HEK293 (cell line): Measurements from ENCODE around the gene DYNC1I1.

Experiments used
- CTCF ChIA-PET: fragments of 350-600 bp; formaldehyde crosslinking; extraction: SDS; loops from one replicate; lab custom pipeline; 2021; ENCODE audit warnings: antibody characterized with exemption; lab: Yijun Ruan, JAX
- POLR2A ChIA-PET: fragments of 300-600 bp; formaldehyde crosslinking; extraction: SDS; loops from one replicate; lab custom pipeline; 2020; ENCODE audit warnings: antibody characterized with exemption, inconsistent platforms; lab: Yijun Ruan, JAX
- H3K27ac ChIP-seq: fragments of 200-500 bp; sonication (Bioruptor generic); 2 replicates; pipeline ENCODE4 v1.5.1; 2014; ENCODE audit warnings: low read depth, low read length, control low read depth, inconsistent platforms; ENCODE audit errors: extremely low read depth
- H3K36me3 ChIP-seq, 2 experiments: fragments of 200-500 bp in 1 of 2; sonication (Bioruptor generic) in 1 of 2; 1 replicate in 1 of 2; 2 replicates in 1 of 2; pipeline ENCODE4 v1.5.1; 2014 to 2017; ENCODE audit warnings: inconsistent platforms in 2 of 2, low read length in 2 of 2; ENCODE audit not compliant: control insufficient read depth in 2 of 2, insufficient read depth in 1 of 2
- H3K4me1 ChIP-seq: fragments of 200-500 bp; sonication (Bioruptor generic); 2 replicates; pipeline ENCODE4 v1.5.1; 2014; ENCODE audit warnings: mild to moderate bottlenecking, low read length, inconsistent platforms; ENCODE audit not compliant: control insufficient read depth, insufficient read depth
- H3K4me3 ChIP-seq: 2 replicates; pipeline ENCODE4 v1.5.1; 2011; ENCODE audit warnings: low read depth, mild to moderate bottlenecking, control low read depth, low read length, moderate library complexity
- H3K9me3 ChIP-seq: fragments of 200-500 bp; sonication (Bioruptor generic); 2 replicates; pipeline ENCODE4 v1.5.1; 2014; ENCODE audit warnings: low read depth, low read length, inconsistent platforms; ENCODE audit not compliant: control insufficient read depth, insufficient read depth
- EGR2 ChIP-seq: fragments of 450-650 bp; formaldehyde crosslinking; IDR thresholded peaks from 2 replicates; pipeline ENCODE4 v1.5.1; 2016; ENCODE audit warnings: low read depth, missing biosample characterization, missing genetic modification characterization
- GLIS1 ChIP-seq: fragments of 450-650 bp; formaldehyde crosslinking; IDR thresholded peaks from 2 replicates; pipeline ENCODE4 v1.5.1; 2016; ENCODE audit warnings: missing biosample characterization, missing genetic modification characterization
- SCRT2 ChIP-seq: fragments of 450-650 bp; formaldehyde crosslinking; IDR thresholded peaks from 2 replicates; pipeline ENCODE4 v1.5.1; 2016; ENCODE audit warnings: missing biosample characterization, missing genetic modification characterization
- TCF7L2 ChIP-seq: IDR thresholded peaks from 2 replicates; pipeline ENCODE4 v1.6.1; 2011; ENCODE audit warnings: low read depth, mild to moderate bottlenecking, inconsistent platforms, low read length, moderate library complexity, borderline replicate concordance
- YY1 ChIP-seq: fragments of 450-650 bp; formaldehyde crosslinking; IDR thresholded peaks from 2 replicates; pipeline ENCODE4 v1.5.1; 2018; ENCODE audit warnings: missing biosample characterization, missing genetic modification characterization
- ZNF133 ChIP-seq: fragments of 450-650 bp; formaldehyde crosslinking; IDR thresholded peaks from 2 replicates; pipeline ENCODE4 v1.5.1; 2016; ENCODE audit warnings: missing biosample characterization, missing genetic modification characterization
- ZNF169 ChIP-seq: fragments of 450-650 bp; formaldehyde crosslinking; IDR thresholded peaks from 2 replicates; pipeline ENCODE4 v1.5.1; 2016; ENCODE audit warnings: missing biosample characterization, missing genetic modification characterization
- ZNF416 ChIP-seq: fragments of 450-650 bp; formaldehyde crosslinking; IDR thresholded peaks from 2 replicates; pipeline ENCODE4 v1.5.1; 2016; ENCODE audit warnings: missing biosample characterization, missing genetic modification characterization
- ZNF426 ChIP-seq: fragments of 450-650 bp; formaldehyde crosslinking; IDR thresholded peaks from 2 replicates; pipeline ENCODE4 v1.5.1; 2017; ENCODE audit warnings: missing biosample characterization, missing genetic modification characterization, mild to moderate bottlenecking, inconsistent platforms, moderate library complexity
- ZNF473 ChIP-seq: fragments of 450-650 bp; formaldehyde crosslinking; IDR thresholded peaks from 2 replicates; pipeline ENCODE4 v1.5.1; 2017; ENCODE audit warnings: missing biosample characterization, missing genetic modification characterization
- ZNF514 ChIP-seq: fragments of 450-650 bp; formaldehyde crosslinking; IDR thresholded peaks from 2 replicates; pipeline ENCODE4 v1.5.1; 2016; ENCODE audit warnings: missing biosample characterization, missing genetic modification characterization
- ZNF629 ChIP-seq: fragments of 450-650 bp; formaldehyde crosslinking; IDR thresholded peaks from 2 replicates; pipeline ENCODE4 v1.5.1; 2017; ENCODE audit warnings: missing biosample characterization, missing genetic modification characterization
- ZNF768 ChIP-seq: fragments of 450-650 bp; formaldehyde crosslinking; IDR thresholded peaks from 2 replicates; pipeline ENCODE4 v1.5.1; 2018; ENCODE audit warnings: missing biosample characterization, mild to moderate bottlenecking, missing genetic modification characterization
- ZNF843 ChIP-seq: fragments of 450-650 bp; formaldehyde crosslinking; IDR thresholded peaks from 2 replicates; pipeline ENCODE4 v1.5.1; 2016; ENCODE audit warnings: missing biosample characterization, missing genetic modification characterization
- TF ChIP-seq, protein P1 (sequence below): fragments of 450-650 bp; formaldehyde crosslinking; IDR thresholded peaks from 2 replicates; pipeline ENCODE4; 2016; ENCODE audit warnings: missing biosample characterization, missing genetic modification characterization
- TF ChIP-seq, protein P2 (sequence below): fragments of 450-650 bp; formaldehyde crosslinking; IDR thresholded peaks from 2 replicates; pipeline ENCODE4 v1.5.1; 2017; ENCODE audit warnings: missing biosample characterization, missing genetic modification characterization
- TF ChIP-seq, protein P3 (sequence below): fragments of 450-650 bp; formaldehyde crosslinking; IDR thresholded peaks from 2 replicates; pipeline ENCODE4 v1.5.1; 2016; ENCODE audit warnings: missing biosample characterization, missing genetic modification characterization
- TF ChIP-seq, protein P4 (sequence below): fragments of 450-650 bp; formaldehyde crosslinking; IDR thresholded peaks from 2 replicates; pipeline ENCODE4 v1.5.1; 2016; ENCODE audit warnings: missing biosample characterization, missing genetic modification characterization

DYNC1I1 gene

DNA sequence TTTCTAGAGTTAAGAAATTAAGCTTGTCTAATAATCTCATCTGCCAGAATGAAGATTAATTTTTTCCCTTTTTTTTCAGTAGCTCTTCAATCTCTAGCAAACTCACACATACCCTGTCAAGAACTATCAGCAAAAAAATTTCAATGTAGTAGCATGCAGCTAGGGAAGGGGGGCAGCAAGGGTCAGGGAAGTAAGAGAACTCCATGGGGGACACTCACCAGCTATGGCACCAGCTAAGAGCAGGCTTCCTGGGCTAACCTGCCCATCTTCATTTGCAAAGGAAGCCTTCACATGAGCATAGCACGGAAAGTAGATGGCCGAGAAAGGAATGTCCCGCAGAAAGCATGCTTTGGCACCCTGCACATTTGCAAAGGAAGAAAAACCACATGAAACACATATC lies 359.2 kb downstream of the DYNC1I1 start:
- TF ChIP-seq ZNF768 (tag by site-specific recombination) (no peak), ZNF133 (tag by site-specific recombination) (no peak), ZNF416 (no peak), YY1 (tag by site-specific recombination) (no peak), SCRT2 (tag by site-specific recombination) (no peak), ZNF514 (tag by site-specific recombination) (no peak), ZNF843 (no peak), ZNF473 (tag by site-specific recombination) (no peak), ZNF426 (tag by site-specific recombination) (no peak), EGR2 (tag by site-specific recombination) (no peak), ZNF629 (tag by site-specific recombination) (no peak), ZNF169 (no peak), GLIS1 (tag by site-specific recombination) (no peak)
- TF ChIP-seq, protein P1, sequence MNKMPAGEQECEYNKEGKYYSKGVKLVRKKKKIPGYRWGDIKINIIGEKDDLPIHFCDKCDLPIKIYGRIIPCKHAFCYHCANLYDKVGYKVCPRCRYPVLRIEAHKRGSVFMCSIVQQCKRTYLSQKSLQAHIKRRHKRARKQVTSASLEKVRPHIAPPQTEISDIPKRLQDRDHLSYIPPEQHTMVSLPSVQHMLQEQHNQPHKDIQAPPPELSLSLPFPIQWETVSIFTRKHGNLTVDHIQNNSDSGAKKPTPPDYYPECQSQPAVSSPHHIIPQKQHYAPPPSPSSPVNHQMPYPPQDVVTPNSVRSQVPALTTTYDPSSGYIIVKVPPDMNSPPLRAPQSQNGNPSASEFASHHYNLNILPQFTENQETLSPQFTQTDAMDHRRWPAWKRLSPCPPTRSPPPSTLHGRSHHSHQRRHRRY = no peak
- TF ChIP-seq, protein P2, sequence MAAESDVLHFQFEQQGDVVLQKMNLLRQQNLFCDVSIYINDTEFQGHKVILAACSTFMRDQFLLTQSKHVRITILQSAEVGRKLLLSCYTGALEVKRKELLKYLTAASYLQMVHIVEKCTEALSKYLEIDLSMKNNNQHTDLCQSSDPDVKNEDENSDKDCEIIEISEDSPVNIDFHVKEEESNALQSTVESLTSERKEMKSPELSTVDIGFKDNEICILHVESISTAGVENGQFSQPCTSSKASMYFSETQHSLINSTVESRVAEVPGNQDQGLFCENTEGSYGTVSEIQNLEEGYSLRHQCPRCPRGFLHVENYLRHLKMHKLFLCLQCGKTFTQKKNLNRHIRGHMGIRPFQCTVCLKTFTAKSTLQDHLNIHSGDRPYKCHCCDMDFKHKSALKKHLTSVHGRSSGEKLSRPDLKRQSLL (tag by site-specific recombination) = no peak
- TF ChIP-seq, protein P3, sequence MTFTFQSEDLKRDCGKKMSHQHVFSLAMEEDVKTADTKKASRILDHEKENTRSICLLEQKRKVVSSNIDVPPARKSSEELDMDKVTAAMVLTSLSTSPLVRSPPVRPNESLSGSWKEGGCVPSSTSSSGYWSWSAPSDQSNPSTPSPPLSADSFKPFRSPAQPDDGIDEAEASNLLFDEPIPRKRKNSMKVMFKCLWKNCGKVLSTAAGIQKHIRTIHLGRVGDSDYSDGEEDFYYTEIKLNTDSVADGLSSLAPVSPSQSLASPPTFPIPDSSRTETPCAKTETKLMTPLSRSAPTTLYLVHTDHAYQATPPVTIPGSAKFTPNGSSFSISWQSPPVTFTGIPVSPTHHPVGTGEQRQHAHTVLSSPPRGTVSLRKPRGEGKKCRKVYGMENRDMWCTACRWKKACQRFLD (tag by site-specific recombination) = no peak
- TF ChIP-seq, protein P4, sequence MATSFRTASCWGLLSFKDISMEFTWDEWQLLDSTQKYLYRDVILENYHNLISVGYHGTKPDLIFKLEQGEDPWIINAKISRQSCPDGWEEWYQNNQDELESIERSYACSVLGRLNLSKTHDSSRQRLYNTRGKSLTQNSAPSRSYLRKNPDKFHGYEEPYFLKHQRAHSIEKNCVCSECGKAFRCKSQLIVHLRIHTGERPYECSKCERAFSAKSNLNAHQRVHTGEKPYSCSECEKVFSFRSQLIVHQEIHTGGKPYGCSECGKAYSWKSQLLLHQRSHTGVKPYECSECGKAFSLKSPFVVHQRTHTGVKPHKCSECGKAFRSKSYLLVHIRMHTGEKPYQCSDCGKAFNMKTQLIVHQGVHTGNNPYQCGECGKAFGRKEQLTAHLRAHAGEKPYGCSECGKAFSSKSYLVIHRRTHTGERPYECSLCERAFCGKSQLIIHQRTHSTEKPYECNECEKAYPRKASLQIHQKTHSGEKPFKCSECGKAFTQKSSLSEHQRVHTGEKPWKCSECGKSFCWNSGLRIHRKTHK (tag by site-specific recombination) = no peak
- Histone ChIP-seq H3K4me1 (no peaks in the 10 kb centered on the region), H3K36me3 (peaks cover 0 to 7% of the 10 kb centered on the region in 2 experiments; a peak in 1 of 3 replicates), H3K27ac (no peak overlapping the region), H3K9me3 (no peaks in the 10 kb centered on the region), H3K4me3 (no peak overlapping the region)
- POLR2A ChIA-PET = no interaction called here
- CTCF ChIA-PET = interaction anchor here (0.6 to 0.9 kb wide), 4 partner anchors 57 to 607 kb away, joined by 3 read pairs; no protein-coding TSS in a partner anchor

DNA sequence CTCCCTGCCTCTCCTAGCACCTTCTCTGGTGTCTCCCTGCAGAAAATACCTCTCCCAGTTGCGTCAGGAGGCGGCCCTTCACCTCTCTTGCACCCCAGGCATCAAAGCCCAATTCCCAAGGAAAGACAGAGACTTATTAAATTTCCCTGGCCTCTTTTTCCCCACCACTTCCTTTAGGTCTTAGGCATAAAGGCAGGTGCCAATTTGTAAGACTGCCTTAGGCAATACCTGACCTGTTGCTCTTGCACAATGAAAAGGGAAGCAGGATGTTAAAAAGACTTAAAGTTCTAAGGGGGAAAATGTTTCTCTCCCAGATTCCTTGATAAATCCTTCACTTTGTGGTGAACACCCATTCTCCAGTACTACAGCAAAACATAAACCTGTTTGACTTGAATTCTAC lies 362.9 kb downstream of the DYNC1I1 start:
- POLR2A ChIA-PET = no interaction called here
- CTCF ChIA-PET = no interaction called here
- Histone ChIP-seq H3K36me3 (peaks cover 0 to 5% of the 10 kb centered on the region in 2 experiments; a peak in 1 of 3 replicates), H3K27ac (no peak overlapping the region), H3K9me3 (no peaks in the 10 kb centered on the region), H3K4me3 (no peak overlapping the region), H3K4me1 (no peaks in the 10 kb centered on the region)
- TF ChIP-seq SCRT2 (tag by site-specific recombination) (peak; percentile 66), TCF7L2 (no peak)
